GM21367 (cell line): Measurements from ENCODE around the gene TPM4.
"Not testable (repeated sequence)": the region's sequence is repeated elsewhere in the genome, so short reads cannot be mapped to it uniquely, and the experiment has no call there.

Experiments used
- ATAC-seq: cut with Tn5 transposase; IDR thresholded peaks from one replicate; pipeline ENCODE4 v1.9.1; 2021; ENCODE audit not compliant: unreplicated experiment

TPM4 gene

DNA sequence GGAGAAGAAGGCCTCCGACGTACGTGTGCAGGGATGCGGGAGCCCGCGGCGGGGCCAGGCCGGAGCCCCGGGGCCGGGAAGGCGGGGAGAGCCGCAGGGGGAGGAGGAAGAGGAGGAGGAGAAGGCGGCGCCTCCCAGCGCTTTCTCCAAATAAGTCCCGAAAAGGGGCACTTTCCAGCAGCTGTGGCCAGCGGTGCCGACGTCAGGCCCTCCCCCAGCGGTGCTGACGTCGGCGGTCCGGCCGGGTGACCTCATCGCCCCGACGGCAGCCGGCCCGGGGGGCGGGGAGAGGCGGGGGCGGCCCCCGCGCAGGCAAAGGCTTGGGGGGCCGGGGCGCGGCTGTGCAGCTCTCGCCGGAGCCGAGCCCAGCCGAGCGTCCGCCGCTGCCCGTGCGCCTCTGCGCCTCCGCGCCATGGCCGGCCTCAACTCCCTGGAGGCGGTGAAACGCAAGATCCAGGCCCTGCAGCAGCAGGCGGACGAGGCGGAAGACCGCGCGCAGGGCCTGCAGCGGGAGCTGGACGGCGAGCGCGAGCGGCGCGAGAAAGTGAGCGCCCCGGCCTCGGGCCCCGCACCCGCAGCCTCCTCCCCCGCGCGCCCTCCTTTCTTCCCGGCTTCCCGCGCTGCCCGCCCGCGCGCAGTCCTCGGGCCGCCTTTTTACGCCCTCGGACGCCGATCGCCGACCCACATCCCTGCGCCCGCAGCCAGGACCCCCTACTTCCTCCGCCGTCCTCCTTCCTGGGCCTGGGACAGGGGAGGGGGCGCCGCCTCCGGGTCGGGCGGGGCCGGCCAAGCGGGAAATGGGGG, at the start of gene TPM4:
Gene TPM4, plus strand, starts transcription at position 342 of the 804 bp plus-strand sequence. Its CDS starts 71 bp downstream, at position 413.
- ATAC-seq = peak; percentile 56

DNA sequence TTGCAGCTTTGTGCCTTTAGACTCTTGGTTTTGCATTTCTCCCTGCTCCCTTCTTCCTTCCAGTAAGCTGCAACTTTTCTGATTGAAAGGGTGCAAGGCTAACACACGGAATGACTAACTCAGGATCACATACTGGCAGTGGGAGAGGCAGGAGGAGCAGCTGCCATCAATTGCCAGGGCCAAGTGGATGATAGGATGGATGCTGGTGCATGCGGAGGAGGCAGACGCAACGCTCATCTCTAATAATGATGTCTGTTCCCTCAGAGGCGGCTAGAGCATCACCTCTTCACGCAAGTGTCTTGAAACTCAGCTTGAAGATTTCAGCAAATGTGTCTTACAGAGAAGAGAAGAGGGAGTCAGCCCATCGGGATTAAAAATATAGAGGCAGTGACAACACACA, 49.5 kb upstream of the TPM4 start:
- no peak for ATAC-seq

DNA sequence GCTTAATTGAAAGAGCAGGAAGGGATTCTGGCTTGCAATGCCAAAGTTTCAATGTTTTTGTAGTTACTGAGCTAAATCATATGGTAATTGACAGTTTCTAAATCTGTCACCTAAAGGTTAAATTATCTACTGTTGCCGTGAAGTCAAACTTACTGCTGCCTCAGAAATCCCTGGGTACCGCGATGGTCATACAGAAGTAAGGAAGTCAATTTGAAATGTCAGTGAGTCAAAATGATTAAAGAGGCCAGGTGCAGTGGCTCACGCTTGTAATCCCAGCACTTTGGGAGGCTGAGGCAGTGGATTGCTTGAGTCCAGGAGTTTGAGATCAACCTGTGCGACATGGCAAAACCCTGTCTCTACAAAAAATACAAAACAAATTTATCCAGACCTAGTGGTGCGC, 48.8 kb upstream of the TPM4 start:
- no peak for ATAC-seq

DNA sequence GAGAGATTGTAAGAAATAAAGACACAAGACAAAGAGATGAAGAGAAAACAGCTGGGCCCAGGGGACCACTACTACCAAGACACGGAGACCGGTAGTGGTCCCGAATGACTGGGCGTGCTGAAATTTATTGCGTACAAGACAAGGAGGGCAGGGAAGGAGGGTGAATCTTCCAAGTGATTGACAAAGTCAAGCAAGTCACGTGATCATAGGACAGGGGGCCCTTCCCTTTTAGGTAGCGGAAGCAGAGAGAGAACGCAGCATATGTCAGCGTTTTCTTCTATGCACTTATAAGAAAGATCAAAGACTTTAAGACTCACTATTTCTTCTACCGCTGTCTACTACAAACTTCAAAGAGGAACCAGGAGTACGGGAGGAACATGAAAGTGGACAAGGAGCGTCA, 46.1 kb upstream of the TPM4 start:
- ATAC-seq = not testable (repeated sequence)

DNA sequence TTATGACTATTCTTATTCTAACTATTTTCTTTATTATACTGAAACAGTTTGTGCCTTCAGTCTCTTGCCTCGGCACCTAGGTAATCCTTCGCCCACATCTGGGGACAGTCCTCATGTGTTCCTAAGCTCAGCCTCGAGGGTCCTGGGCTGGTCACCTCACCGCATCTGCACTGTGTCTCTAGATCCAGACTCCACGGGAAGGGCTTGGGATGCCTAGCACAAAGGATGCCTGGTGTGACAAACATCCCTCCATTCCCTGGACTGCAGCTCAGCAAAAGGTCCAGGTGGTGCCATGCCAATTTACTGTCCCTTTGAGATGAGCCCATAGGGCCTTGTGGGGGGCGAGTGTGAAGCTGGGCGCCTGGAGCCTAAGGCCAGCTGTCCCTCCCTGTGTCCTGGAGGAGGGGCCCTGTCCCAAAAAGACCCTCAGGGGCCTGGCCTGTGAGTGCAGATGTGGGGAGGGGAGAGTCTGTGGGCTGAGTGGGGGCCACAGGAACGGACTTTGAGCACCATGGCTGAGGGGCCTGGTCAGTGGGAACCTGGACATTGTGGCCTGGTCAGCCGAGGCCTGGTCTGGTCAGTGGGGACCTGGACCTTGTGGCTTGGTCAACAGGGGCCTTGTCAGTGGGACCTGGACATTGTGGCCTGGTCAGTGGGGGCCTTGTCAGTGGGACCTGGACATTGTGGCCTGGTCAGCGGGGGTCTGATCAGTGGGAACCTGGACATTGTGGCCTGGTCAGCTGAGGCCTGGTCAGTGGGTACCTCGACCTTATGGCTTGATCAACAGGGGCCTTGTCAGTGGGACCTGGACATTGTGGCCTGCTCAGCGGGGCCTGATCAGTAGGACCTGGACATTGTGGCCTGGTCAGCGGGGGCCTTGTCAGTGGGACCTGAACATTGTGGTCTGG, 45.1 kb upstream of the TPM4 start:
- no peak for ATAC-seq

DNA sequence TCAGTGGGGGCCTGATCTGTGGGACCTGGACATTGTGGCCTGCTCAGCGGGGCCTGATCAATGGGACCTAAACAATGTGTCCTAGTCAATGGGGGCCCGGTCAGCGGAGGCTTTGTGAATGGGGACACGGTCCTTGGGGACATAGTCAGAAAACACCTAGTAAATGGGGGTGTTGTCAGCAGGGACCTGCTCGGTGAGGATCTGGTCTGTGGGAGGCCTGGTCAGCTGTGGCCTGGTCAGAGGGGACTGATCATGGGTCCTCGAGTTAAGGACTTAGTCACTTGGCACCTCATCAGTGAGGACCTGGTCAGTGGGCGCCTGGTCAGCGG, 44.5 kb upstream of the TPM4 start:
- ATAC-seq = no peak

DNA sequence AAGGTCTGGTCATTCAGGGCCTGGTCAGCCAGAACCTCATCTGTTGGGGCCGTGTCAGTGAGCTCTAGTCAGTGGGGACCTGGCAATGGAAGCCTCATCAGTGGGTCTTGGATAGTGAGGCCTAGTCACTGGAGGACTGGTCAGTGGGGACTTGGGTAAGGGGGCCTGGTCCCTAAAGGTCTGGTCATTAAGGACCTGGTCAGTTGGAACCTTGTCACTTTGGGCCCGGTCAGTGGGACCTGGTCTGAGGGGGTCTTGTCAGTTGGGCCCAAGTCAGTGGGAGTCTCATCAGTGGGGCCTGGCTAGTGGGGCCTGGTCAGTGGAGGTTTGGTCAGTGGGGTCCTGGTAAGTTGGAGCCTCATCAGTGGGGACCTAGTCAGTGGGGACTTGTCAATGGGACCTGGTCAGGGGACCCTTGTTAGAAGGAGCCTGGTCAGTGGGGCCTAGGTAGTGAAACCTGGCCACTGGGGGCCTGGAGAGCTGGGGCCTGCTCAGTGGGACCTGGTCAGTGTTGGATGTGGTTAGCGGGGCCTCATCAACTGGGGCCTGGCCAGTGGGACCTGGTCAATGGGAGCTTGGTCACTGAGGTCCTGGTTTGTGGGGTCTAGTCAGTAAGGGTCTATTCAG, 43.7 kb upstream of the TPM4 start:
- no peak for ATAC-seq

DNA sequence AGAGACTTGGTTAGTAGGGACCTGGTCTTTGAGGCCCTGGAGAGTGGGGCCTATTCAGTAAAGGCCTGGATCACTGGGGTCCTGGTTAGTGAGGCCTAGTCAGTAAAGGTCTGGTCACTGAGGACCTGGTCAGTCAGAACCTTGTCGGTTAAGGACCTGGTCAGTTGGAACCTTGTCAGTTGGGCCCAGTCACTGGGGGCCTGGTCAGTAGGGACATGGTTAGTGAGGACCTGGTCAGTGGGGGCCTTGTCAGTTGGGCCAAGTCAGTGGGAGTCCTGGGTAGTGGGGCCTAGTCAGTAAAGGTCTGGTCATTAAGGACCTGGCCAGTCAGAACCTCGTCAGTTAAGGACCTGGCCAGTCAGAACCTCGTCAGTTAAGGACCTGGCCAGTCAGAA, 43.2 kb upstream of the TPM4 start:
- ATAC-seq = no peak

DNA sequence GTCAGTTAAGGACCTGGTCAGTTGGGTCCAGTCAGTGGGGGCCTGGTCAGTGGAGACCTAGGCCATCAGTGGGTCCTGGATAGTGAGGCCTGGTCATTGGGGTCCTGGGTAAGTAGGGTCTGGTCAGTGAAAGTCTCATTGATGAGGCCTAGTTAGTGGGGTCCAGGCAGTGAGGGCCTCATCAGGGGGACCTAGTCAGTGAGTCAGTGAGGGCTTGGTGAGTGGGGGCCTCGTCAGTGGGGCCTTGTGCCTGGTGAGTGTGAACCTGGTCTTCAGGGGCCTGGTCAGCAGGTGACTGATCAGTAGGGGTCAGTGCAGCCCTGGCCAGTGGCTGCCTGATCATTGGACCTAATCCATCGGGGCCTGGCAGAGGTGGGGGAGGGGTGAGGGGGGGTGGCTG, 42.6 kb upstream of the TPM4 start:
- no peak for ATAC-seq

DNA sequence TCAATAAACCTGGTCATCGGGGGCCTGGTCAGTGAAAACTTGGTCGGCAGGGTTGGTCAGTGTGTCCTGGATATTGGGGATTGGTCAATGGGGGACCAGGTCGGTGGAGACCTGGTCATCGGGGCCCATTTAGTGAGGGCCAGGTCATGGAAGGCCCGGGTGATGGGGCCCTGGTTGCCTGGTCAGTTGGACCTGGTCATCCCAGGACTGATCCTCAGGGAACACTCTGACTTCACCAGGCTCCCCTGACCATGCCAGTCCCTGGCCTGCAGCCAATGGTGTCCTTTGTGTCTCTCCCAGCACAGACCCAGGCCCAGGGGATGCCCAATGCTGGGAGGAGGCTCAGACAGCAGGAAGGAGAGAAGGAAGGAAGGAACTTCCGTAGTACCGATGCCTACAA, 42.1 kb upstream of the TPM4 start:
- ATAC-seq = no peak

DNA sequence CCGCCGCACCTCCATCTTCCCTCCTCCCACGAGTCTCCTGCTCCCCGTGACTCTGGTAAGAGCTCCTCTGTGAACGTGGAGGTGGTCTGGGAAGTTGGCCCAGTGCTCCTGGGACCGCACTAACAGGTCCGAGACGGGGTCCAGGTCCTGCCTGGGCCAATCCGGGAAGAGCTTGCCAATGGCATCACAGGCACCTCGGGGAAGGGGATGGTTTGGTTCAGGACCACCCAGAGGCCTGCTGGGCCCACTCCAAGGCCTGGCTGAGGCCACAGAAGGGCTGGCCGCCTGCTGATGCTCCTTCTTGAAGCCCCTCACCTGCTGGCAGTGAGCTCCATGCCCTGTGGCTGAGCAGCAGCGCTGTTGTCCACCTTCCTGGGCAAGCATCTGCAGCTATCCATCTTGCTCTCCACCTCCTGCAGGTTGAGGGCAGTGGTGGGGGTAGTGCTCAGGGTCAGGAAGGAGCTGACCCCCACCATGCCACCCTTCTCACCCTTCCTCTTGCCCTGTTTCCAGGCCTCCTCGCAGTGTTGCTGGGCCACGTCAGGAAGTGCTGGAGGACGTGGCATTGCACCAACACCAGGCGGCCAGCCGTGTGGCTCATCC, 41.2 kb upstream of the TPM4 start:
- no peak for ATAC-seq

DNA sequence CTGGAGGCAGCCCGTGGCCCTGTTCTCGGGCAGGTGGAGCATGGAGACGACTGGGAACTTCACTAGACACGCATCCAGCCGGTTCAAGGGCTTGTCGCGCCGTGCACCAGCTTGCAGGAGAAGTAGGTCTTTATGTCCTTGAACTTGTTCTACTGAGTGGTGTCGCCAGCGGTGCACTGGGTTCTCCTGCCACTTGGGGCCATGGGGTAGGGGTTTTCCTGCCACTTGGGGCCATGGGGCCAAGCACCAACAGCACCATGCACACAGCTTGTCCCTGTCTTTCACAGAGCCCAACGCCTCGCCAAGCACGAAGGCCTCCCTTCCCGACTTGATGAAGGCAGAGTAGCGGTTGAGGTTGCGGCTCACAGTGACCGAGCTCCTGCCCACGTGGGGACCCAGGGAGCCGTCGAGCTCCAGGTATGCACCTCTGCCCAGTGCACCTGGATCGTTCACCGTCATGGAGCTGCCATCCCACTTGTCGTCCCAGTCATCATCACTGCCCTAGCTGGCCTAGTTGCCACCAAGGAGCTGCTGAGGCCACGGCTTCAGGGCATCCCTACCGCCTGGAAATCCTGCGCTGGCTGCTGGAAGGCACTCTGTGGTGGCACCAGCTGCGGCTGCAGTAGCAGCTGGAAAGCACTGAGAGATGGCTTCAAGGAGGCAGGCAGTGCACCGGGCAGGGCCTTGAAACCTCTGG, 40.5 kb upstream of the TPM4 start:
- ATAC-seq = no peak

DNA sequence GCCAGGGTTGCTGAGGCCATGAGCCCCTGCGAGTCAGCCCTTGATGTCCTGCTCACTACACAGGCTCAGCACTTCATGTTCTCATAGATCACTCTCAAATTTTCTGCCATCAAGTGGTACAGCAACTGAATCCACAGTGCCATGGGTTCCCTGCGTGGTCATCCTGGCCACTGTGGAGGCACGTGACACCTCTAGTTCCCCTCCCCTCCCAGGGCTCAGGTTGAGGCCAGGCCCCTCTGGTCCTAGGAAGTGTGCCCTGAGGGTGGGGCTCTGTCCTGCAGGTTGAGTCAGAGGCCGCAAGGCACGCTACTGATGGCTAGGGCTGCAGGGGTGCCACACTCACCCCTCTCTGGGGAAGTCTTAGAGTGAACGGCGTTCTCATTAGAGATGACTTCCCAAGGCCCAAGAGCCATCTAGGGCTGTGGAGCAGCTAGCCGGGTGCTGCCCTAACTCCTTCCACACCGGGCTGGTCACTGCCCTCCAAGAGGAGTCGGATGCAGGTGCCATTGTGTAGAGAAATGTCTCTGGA, 39.8 kb upstream of the TPM4 start:
- no peak for ATAC-seq

DNA sequence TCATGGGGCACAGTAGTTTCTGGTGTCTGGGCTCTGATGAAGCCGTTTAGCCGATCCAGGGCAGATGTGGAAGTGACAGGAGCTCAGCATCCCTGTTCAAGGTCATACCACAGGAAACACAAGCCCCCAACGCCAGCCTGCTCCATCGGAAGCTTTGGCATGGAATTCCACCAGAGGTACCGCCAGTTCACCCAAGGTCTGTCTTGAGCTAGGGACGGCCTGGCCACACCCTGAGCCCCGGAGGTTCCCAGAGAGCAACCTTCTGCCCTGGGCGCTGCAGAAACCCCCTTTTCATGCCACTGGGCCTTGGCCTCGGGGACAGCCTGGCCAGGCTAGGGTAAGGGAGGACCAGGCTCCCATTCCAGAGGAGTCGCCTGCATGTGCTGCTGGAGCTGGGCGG, 39.4 kb upstream of the TPM4 start:
- no peak for ATAC-seq

DNA sequence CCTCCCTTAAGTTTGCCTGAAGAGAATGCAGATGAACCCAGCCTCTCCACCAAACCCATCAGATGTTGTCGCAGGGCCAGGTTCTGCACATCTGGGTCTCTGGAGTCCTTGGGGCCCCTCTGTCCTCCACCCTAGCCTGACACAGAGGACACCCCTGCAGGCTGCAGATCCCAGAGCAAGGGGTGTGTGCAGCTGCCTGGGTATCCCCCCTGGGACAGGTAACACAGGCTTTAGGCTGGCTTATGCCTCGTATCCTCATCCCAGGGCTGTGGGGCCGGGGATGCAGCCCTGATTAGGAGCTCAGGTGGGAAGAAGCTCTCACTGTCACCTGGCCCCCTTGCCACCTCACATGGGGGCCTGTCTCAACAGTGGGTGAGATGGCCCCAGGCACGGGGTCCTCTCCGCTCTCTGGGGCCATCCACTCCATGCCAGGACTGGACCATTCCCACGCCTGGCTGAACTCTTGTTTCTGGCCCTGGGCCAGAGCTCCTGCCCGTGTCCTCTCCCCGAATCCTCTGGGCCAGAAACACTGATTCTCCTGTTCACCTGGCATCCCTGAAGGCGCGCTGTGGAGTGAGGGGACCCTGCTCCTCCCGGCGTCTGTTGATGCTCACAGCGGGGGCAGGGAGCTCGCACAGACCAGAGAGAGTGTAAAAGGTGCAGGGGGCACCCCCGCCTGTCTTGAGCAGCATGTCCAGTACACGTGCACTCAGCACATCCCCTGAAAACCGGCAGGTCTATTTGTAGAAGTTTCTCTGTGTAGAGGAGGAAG, 38.7 kb upstream of the TPM4 start:
- no peak for ATAC-seq

DNA sequence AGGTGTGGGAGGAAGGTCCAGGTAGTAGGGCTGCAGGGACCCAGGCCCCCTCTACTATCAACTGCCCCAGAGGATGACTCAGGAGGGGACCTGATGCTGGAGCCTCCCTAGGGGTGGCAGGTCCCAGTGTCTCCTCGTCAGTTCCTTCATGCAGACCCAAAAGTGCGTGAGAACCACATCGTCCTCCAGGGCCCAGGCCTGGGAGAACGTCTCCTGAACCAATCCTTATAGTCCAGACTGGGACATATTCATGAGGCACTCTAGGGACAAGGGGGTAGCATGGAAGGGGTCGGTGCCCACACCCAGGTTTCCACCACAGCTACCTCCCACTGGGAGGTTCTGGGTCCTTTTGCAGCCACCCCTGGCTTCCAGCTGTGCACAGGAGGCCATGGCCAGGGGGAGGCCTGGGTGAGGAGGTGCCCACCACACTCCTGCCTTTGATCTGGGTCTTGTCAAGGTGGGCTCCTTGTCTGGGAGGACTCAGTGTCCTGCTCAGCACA, 38.0 kb upstream of the TPM4 start:
- ATAC-seq = no peak

DNA sequence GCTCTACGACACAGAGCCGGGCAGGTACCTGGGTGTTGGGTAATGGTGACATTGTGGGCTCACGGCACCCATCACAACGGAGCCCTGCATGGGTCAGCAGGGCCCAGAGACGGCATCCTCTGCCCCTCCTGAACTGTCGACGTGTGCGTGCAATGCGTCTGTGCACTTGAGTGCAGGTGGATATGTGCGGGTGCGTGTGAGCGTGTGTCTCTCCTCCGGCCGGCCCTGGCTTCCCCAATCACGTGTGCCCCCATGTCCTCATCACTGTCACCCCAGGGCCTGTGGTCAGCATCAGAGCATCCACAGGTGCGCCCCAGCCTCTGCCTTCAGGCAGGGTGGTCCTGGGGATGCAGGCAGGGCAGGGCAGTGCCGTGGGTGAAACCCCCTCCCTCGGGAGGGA, 37.2 kb upstream of the TPM4 start:
- ATAC-seq = no peak

DNA sequence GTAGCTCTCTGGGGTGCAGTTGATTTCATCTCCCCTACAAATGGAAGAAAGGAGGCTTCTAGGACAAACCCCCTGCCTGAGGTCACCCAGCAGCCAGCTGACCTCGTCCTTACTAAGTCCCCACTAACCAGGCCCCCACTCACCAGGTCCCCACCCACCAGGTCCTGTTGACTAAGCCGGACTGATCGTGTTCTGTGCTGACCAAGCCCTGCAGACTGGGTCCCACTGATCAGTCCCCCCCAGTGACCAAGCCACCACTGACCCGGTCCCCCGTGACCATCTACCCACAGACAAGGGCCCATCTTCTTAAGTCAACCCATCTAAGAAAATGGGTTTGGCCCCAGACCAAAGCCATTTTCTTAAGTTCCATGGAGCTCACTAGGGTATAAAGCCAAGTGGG, 36.8 kb upstream of the TPM4 start:
- ATAC-seq = no peak

DNA sequence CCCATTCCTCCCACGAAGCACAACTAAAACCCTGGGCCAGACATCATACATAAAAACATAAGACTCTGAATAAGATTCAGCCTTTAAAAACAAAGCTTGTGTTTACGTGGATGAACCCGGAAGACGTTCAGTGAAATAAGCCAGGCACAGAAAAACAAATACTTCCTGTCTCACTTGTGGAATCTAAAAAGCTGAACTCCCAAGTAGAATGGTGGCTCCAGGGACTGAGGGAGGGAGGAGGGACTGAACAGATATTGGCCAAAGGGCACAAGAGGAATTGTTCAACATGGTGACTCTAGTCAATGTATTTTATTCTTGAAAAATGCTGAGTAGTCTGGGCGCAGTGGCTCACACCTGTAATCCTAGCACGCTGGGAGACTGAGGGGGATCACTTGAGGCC, 35.7 kb upstream of the TPM4 start:
- ATAC-seq = no peak
